Measurements from ENCODE around the gene ACTL8.

DNA sequence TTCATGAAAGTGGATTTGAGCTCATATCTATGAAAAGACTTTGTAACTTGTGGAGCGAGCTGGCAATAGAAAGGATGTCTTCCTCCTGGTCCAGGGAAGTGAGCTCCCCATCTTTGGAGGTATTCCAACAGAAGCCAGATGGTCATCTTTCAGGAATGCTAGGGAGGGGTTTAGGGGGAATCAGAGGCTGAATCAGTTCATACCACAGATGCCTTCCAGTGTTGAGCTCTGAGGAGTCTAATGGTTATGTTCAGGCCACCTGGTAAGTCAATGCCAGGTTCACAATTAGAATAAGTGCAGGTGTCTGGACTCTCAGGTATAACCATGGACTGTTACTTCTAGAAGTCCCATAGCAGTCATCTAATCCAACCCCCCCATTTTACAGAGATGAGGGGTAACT lies 119.1 kb downstream of the ACTL8 start:
- TF ChIP-seq, protein P1, sequence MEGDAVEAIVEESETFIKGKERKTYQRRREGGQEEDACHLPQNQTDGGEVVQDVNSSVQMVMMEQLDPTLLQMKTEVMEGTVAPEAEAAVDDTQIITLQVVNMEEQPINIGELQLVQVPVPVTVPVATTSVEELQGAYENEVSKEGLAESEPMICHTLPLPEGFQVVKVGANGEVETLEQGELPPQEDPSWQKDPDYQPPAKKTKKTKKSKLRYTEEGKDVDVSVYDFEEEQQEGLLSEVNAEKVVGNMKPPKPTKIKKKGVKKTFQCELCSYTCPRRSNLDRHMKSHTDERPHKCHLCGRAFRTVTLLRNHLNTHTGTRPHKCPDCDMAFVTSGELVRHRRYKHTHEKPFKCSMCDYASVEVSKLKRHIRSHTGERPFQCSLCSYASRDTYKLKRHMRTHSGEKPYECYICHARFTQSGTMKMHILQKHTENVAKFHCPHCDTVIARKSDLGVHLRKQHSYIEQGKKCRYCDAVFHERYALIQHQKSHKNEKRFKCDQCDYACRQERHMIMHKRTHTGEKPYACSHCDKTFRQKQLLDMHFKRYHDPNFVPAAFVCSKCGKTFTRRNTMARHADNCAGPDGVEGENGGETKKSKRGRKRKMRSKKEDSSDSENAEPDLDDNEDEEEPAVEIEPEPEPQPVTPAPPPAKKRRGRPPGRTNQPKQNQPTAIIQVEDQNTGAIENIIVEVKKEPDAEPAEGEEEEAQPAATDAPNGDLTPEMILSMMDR (IDR thresholded peaks at IDR 0.05 in 4 of 5, conservative IDR thresholded peaks at IDR 0.05 in 1 of 5) = no peak
- no peak for TF ChIP-seq POLR2A (IDR thresholded peaks at IDR 0.05)
